ENCODE measurements around the gene KREMEN1. TPM values are rescaled to one million over a fixed set of nuclear protein-coding genes. Genes with fewer than 3 reads are reported as not detected.

Gene KREMEN1
- total RNA-seq, 2 experiments from 2014 or later: not detected

- Histone ChIP-seq H3K36me3 (ENCODE audit: insufficient read depth, low read length) (no peaks in the 10 kb centered on the region), H3K27ac (ENCODE audit: low read depth in 1 of 2, low read length in 2 of 2) (no peak overlapping the region), H3K4me1 (ENCODE audit: insufficient read depth, low read length) (peaks cover 6% of the 10 kb centered on the region), H3K9me3 (ENCODE audit: control insufficient read depth in 1 of 2, insufficient read depth in 1 of 2, low read length in 2 of 2) (no peaks in the 10 kb centered on the region), H3K4me3 (ENCODE audit: low read length) (no peak overlapping the region), H3K27me3 (ENCODE audit: control insufficient read depth in 1 of 2, insufficient read depth in 2 of 2, low read length in 2 of 2) (peaks cover 6 to 17% of the 10 kb centered on the region in 2 experiments)
- intact Hi-C loops (cut with DNase I, micrococcal nuclease): loop anchor here in 1 of 2 experiments (10.0 kb wide), 1 partner anchor 86 kb away; no protein-coding TSS in a partner anchor
- no peaks in the 10 kb centered on the region for H3K36me3 Mint-ChIP-seq (ENCODE audit: low read depth)
- CTCF ChIA-PET: no interaction called here
- H3K27me3 Mint-ChIP-seq: peaks cover 34% of the 10 kb centered on the region
- no peak overlapping the region for H3K4me3 Mint-ChIP-seq
- TF ChIP-seq CTCF (IDR thresholded peaks at IDR 0.05): no peak
- POLR2A ChIA-PET: no interaction called here
- no peaks in the 10 kb centered on the region for H3K9me3 Mint-ChIP-seq
- no peak overlapping the region for H3K27ac Mint-ChIP-seq
- ATAC-seq (ENCODE audit: poor library complexity) (no peak), DNase-seq (no peak)
- peaks cover 8% of the 10 kb centered on the region for H3K4me1 Mint-ChIP-seq (ENCODE audit: low read depth)
These were observed 85.7 kb downstream of the KREMEN1 start for GRCh38 chr22:29158546-29158945.

GRCh38 chr22:29163808-29164207 is 91.0 kb downstream of the KREMEN1 start:
- Histone ChIP-seq H3K27me3 (ENCODE audit: control insufficient read depth in 1 of 2, insufficient read depth in 2 of 2, low read length in 2 of 2) (peaks cover 0 to 3% of the 10 kb centered on the region in 2 experiments), H3K36me3 (ENCODE audit: insufficient read depth, low read length) (no peaks in the 10 kb centered on the region), H3K9me3 (ENCODE audit: control insufficient read depth in 1 of 2, insufficient read depth in 1 of 2, low read length in 2 of 2) (no peaks in the 10 kb centered on the region), H3K27ac (ENCODE audit: low read depth in 1 of 2, low read length in 2 of 2) (no peak overlapping the region), H3K4me3 (ENCODE audit: low read length) (no peak overlapping the region), H3K4me1 (ENCODE audit: insufficient read depth, low read length) (peaks cover 12% of the 10 kb centered on the region)
- TF ChIP-seq CTCF (IDR thresholded peaks at IDR 0.05): no peak
- DNase-seq: no peak
- ChIA-PET CTCF (no interaction called here), POLR2A (no interaction called here)
- peaks cover 16% of the 10 kb centered on the region for H3K27me3 Mint-ChIP-seq
- ATAC-seq (ENCODE audit: poor library complexity): no peak
- peaks cover 18% of the 10 kb centered on the region for H3K4me1 Mint-ChIP-seq (ENCODE audit: low read depth)
- H3K36me3 Mint-ChIP-seq (ENCODE audit: low read depth): no peaks in the 10 kb centered on the region
- intact Hi-C loops (cut with DNase I, micrococcal nuclease): no loop called here
- H3K4me3 Mint-ChIP-seq: no peak overlapping the region
- H3K9me3 Mint-ChIP-seq: no peaks in the 10 kb centered on the region
- no peak overlapping the region for H3K27ac Mint-ChIP-seq

GRCh38 chr22:29165321-29166060 is 92.7 kb downstream of the KREMEN1 start:
- Mint-ChIP-seq H3K27me3 (peaks cover 11% of the 10 kb centered on the region), H3K4me3 (no peak overlapping the region), H3K9me3 (no peaks in the 10 kb centered on the region), H3K27ac (no peak overlapping the region), H3K36me3 (ENCODE audit: low read depth) (no peaks in the 10 kb centered on the region), H3K4me1 (ENCODE audit: low read depth) (peaks cover 18% of the 10 kb centered on the region)
- Histone ChIP-seq H3K4me3 (ENCODE audit: low read length) (no peak overlapping the region), H3K4me1 (ENCODE audit: insufficient read depth, low read length) (peaks cover 12% of the 10 kb centered on the region), H3K27me3 (ENCODE audit: control insufficient read depth in 1 of 2, insufficient read depth in 2 of 2, low read length in 2 of 2) (no peaks in the 10 kb centered on the region), H3K27ac (ENCODE audit: low read depth in 1 of 2, low read length in 2 of 2) (no peak overlapping the region), H3K9me3 (ENCODE audit: control insufficient read depth in 1 of 2, insufficient read depth in 1 of 2, low read length in 2 of 2) (no peaks in the 10 kb centered on the region), H3K36me3 (ENCODE audit: insufficient read depth, low read length) (no peaks in the 10 kb centered on the region)
- no peak for DNase-seq
- ChIA-PET CTCF (no interaction called here), POLR2A (no interaction called here)
- TF ChIP-seq CTCF (IDR thresholded peaks at IDR 0.05): no peak
- no peak for ATAC-seq (ENCODE audit: poor library complexity)
- intact Hi-C loops (cut with DNase I, micrococcal nuclease): no loop called here

Data from CD4-positive, alpha-beta T cell (primary cell).